CD14-positive monocyte (primary cell): ENCODE measurements around the gene LIMA1. TPM values are rescaled to one million over a fixed set of nuclear protein-coding genes. Genes with fewer than 3 reads are reported as not detected.
A peak's percentile ranks its signal among the peaks of the same experiment; 100 is the strongest.

ENCODE experiments used
- DNase-seq, 3 donors: peaks; one replicate each; pipeline ENCODE4 v3.0.0-alpha.2; 2011 to 2022
- H2AFZ ChIP-seq: 2 replicates; pipeline ENCODE4 v1.6.0; 2012; ENCODE audit warnings: mild to moderate bottlenecking, low read depth, low read length, inconsistent platforms; ENCODE audit not compliant: insufficient read depth, poor library complexity, severe bottlenecking
- H3K27ac ChIP-seq, 2 donors: 1 replicate in 1 of 2; 2 replicates in 1 of 2; pipeline ENCODE4 v1.5.1; 2012 to 2013; ENCODE audit warnings: low read length in 2 of 2, control low read depth in 1 of 2, inconsistent platforms in 1 of 2, low read depth in 1 of 2, mild to moderate bottlenecking in 1 of 2
- H3K27me3 ChIP-seq, 2 donors: one replicate each; pipeline versions ENCODE4 v1.6.0 to v1.6.1; 2011 to 2013; ENCODE audit warnings: low read length in 2 of 2; ENCODE audit not compliant: control insufficient read depth in 2 of 2, insufficient read depth in 2 of 2
- H3K36me3 ChIP-seq, 2 donors: replicated peaks in 1 of 2; 1 replicate in 1 of 2; 2 replicates in 1 of 2; pipeline versions ENCODE4 v1.5.1 to v1.6.1; 2012 to 2013; ENCODE audit warnings: low read length in 2 of 2, control low read depth in 1 of 2, inconsistent platforms in 1 of 2, mild to moderate bottlenecking in 1 of 2; ENCODE audit not compliant: insufficient read depth in 2 of 2, control insufficient read depth in 1 of 2
- H3K4me1 ChIP-seq, 2 donors: 1 replicate in 1 of 2; 2 replicates in 1 of 2; pipeline versions ENCODE4 v1.5.1 to v1.6.1; 2012 to 2013; ENCODE audit warnings: low read length in 2 of 2, control low read depth in 1 of 2, inconsistent platforms in 1 of 2, mild to moderate bottlenecking in 1 of 2, moderate library complexity in 1 of 2; ENCODE audit not compliant: insufficient read depth in 2 of 2, control insufficient read depth in 1 of 2
- H3K4me2 ChIP-seq: replicated peaks from 2 replicates; pipeline ENCODE3; 2012; ENCODE audit warnings: low read length, moderate library complexity, mild to moderate bottlenecking; ENCODE audit not compliant: poor library complexity, severe bottlenecking; ENCODE audit errors: extremely low read depth
- H3K4me3 ChIP-seq, 3 experiments: fragments of 200-600 bp in 1 of 3; sonication (generic) in 1 of 3; replicated peaks in 1 of 3; 1 replicate in 2 of 3; 2 replicates in 1 of 3; pipeline ENCODE4 v1.5.1; 2011 to 2013; ENCODE audit warnings: low read length in 3 of 3, mild to moderate bottlenecking in 3 of 3, control low read depth in 2 of 3, low read depth in 2 of 3, inconsistent platforms in 1 of 3, moderate library complexity in 1 of 3
- H3K79me2 ChIP-seq: 2 replicates; pipeline ENCODE4 v1.6.0; 2012; ENCODE audit warnings: mild to moderate bottlenecking, control low read depth, inconsistent platforms, low read length, moderate library complexity; ENCODE audit not compliant: insufficient read depth
- H3K9ac ChIP-seq: 2 replicates; pipeline ENCODE4 v1.6.0; 2017; ENCODE audit warnings: low read length, mild to moderate bottlenecking; ENCODE audit not compliant: insufficient read depth, poor library complexity, severe bottlenecking
- H3K9me3 ChIP-seq, 2 donors: replicated peaks in 1 of 2; 1 replicate in 1 of 2; 2 replicates in 1 of 2; pipeline versions ENCODE4 v1.5.1 to v1.6.1; 2012 to 2013; ENCODE audit warnings: low read length in 2 of 2, control low read depth in 1 of 2; ENCODE audit not compliant: control insufficient read depth in 1 of 2, insufficient read depth in 1 of 2
- H4K20me1 ChIP-seq: 2 replicates; pipeline ENCODE4 v1.6.0; 2012; ENCODE audit warnings: mild to moderate bottlenecking, low read length, control low read depth, moderate library complexity; ENCODE audit not compliant: insufficient read depth
- H3K27ac Mint-ChIP-seq, 7 donors: one replicate each; pipeline ENCODE4 v1.8.0; 2020; ENCODE audit warnings: mild to moderate bottlenecking in 7 of 7, mixed read lengths in 7 of 7, moderate library complexity in 6 of 7, inconsistent platforms in 2 of 7
- H3K27me3 Mint-ChIP-seq, 3 donors: one replicate each; pipeline ENCODE4 v1.8.0; 2021 to 2022; ENCODE audit warnings: low read depth in 3 of 3, mild to moderate bottlenecking in 3 of 3, mixed read lengths in 3 of 3, moderate library complexity in 3 of 3, inconsistent platforms in 1 of 3
- H3K36me3 Mint-ChIP-seq, 2 donors: one replicate each; pipeline ENCODE4 v1.8.0; 2020; ENCODE audit warnings: mixed read lengths in 2 of 2, inconsistent platforms in 1 of 2, mild to moderate bottlenecking in 1 of 2
- H3K4me1 Mint-ChIP-seq: one replicate; pipeline ENCODE4 v1.8.0; 2020; ENCODE audit warnings: mild to moderate bottlenecking, mixed read lengths
- H3K4me3 Mint-ChIP-seq, 2 donors: one replicate each; pipeline ENCODE4 v1.8.0; 2020; ENCODE audit warnings: mild to moderate bottlenecking in 2 of 2, mixed read lengths in 2 of 2, moderate library complexity in 1 of 2
- H3K9me3 Mint-ChIP-seq, 7 donors: one replicate each; pipeline ENCODE4 v1.8.0; 2020 to 2022; ENCODE audit warnings: mixed read lengths in 7 of 7, mild to moderate bottlenecking in 6 of 7, moderate library complexity in 6 of 7, inconsistent platforms in 2 of 7
- CTCF ChIP-seq: fragments of 200-600 bp; IDR thresholded peaks from one replicate; pipeline ENCODE4 v1.8.0; 2022; ENCODE audit warnings: antibody characterized with exemption, mild to moderate bottlenecking
- WGBS: methylation state at CpG from one replicate; pipeline ENCODE4 v1.1.5; 2013; ENCODE audit warnings: missing lambda C conversion rate; ENCODE audit not compliant: insufficient coverage; 5-methylcytosine and 5-hydroxymethylcytosine counted together
- intact Hi-C, 2 donors: fragments of 100-400 bp; cut with micrococcal nuclease; formaldehyde crosslinking; loops; one replicate each; pipeline versions ENCODE4 v1.15.0 to v1.15.1; 2023
- polyA plus RNA-seq, 3 donors: library from polyadenylated mRNA; depleted of rRNA in 1 of 3; unstranded in 2 of 3; stranded (reverse) in 1 of 3; fragments of 300-500 nt in 2 of 3; fragments of >200 nt in 1 of 3; fragmentation: Illumina TruSeq in 2 of 3; gene quantifications; 1 replicate in 2 of 3; 2 replicates in 1 of 3; pipeline ENCODE4 v1.2.3, GENCODE V29; 2012 to 2021

The LIMA1 gene
- polyA plus RNA-seq, 3 donors: 0.24 to 0.62 (median 0.51) TPM

- Mint-ChIP-seq H3K4me3 (no peak overlapping the region), H3K9me3 (no peaks in the 10 kb centered on the region), H3K4me1 (peaks cover 33% of the 10 kb centered on the region), H3K27ac (peak overlapping the region in 2 of 7 donors; percentile 33 to 50), H3K36me3 (no peaks in the 10 kb centered on the region), H3K27me3 (peaks cover 0 to 2% (median 0%) of the 10 kb centered on the region in 3 donors)
- 93% methylated on average over 2 of the region's 6 CpGs for WGBS
- no peaks in the 10 kb centered on the region for H3K36me3 ChIP-seq
- peaks cover 20 to 25% of the 10 kb centered on the region in 2 donors for H3K4me1 ChIP-seq
- no peak overlapping the region for H3K9ac ChIP-seq
- no peaks in the 10 kb centered on the region for H3K79me2 ChIP-seq
- H2AFZ ChIP-seq: no peak overlapping the region
- no peaks in the 10 kb centered on the region for H3K9me3 ChIP-seq
- no peaks in the 10 kb centered on the region for H3K27me3 ChIP-seq
- H3K4me2 ChIP-seq: no peak overlapping the region
- no peak overlapping the region for H3K27ac ChIP-seq
- H3K4me3 ChIP-seq: no peak overlapping the region
- no peak for TF ChIP-seq CTCF
- intact Hi-C loops: no loop called here
- H4K20me1 ChIP-seq: no peaks in the 10 kb centered on the region
- no peak for DNase-seq
Observed at GRCh38 chr12:50257236-50258166, 25.8 kb downstream of the LIMA1 start.

GRCh38 chr12:50256761-50257160 is 26.6 kb downstream of the LIMA1 start:
- intact Hi-C loops: no loop called here
- Histone ChIP-seq H2AFZ (no peak overlapping the region), H3K9me3 (no peaks in the 10 kb centered on the region), H3K4me2 (no peak overlapping the region), H3K4me1 (peaks cover 20 to 25% of the 10 kb centered on the region in 2 donors), H3K36me3 (no peaks in the 10 kb centered on the region), H3K27me3 (no peaks in the 10 kb centered on the region), H3K79me2 (no peaks in the 10 kb centered on the region), H3K27ac (no peak overlapping the region), H4K20me1 (no peaks in the 10 kb centered on the region), H3K9ac (no peak overlapping the region), H3K4me3 (no peak overlapping the region)
- no peak for DNase-seq
- no peaks in the 10 kb centered on the region for H3K9me3 Mint-ChIP-seq
- no peak overlapping the region for H3K27ac Mint-ChIP-seq
- H3K27me3 Mint-ChIP-seq: peaks cover 0 to 2% (median 0%) of the 10 kb centered on the region in 3 donors
- no peak overlapping the region for H3K4me3 Mint-ChIP-seq
- peaks cover 33% of the 10 kb centered on the region for H3K4me1 Mint-ChIP-seq
- WGBS: no CpG with 5 or more reads among the region's 2 CpGs
- TF ChIP-seq CTCF: no peak
- H3K36me3 Mint-ChIP-seq: no peaks in the 10 kb centered on the region
